Measurements from ENCODE around the gene KLHL4.
"Not testable (repeated sequence)": the region's sequence is repeated elsewhere in the genome, so short reads cannot be mapped to it uniquely, and the experiment has no call there.

KLHL4 gene

DNA sequence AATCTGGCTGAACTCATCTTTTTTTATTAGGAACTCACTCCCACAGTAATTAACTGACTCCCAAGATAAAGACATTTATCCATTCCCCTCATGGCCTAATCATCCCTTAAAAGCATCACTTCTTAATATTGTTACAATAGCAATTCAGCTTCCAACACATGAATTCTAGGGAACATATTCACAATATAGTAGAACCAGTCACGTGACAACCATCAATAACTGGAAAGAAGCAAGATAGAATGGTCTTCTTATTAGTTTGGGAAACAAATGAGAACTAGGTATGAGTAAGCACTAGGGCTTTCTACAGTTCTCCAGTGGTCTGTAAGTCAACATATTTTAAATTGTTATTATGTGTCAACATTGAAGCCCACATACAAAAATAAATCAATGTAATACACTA lies 170.1 kb downstream of the KLHL4 start:
- TF ChIP-seq, protein P1, sequence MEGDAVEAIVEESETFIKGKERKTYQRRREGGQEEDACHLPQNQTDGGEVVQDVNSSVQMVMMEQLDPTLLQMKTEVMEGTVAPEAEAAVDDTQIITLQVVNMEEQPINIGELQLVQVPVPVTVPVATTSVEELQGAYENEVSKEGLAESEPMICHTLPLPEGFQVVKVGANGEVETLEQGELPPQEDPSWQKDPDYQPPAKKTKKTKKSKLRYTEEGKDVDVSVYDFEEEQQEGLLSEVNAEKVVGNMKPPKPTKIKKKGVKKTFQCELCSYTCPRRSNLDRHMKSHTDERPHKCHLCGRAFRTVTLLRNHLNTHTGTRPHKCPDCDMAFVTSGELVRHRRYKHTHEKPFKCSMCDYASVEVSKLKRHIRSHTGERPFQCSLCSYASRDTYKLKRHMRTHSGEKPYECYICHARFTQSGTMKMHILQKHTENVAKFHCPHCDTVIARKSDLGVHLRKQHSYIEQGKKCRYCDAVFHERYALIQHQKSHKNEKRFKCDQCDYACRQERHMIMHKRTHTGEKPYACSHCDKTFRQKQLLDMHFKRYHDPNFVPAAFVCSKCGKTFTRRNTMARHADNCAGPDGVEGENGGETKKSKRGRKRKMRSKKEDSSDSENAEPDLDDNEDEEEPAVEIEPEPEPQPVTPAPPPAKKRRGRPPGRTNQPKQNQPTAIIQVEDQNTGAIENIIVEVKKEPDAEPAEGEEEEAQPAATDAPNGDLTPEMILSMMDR (IDR thresholded peaks at IDR 0.05; ENCODE audit: low read depth, low read length) = no peak
- in situ Hi-C loops (cut with HindIII; ENCODE audit: low sequenced_read_pairs) = no loop called here
- no peak for DNase-seq (ENCODE audit: low read depth, low spot score)
- no peak overlapping the region for H3K4me3 ChIP-seq (ENCODE audit: low read depth, low read length)

- DNase-seq (ENCODE audit: low read depth, low spot score); H3K4me3 ChIP-seq (ENCODE audit: low read depth, low read length); in situ Hi-C loops (cut with HindIII; ENCODE audit: low sequenced_read_pairs): not testable (repeated sequence)
Observed at GRCh38 chrX:87688113-87688748, 170.6 kb downstream of the KLHL4 start.

DNA sequence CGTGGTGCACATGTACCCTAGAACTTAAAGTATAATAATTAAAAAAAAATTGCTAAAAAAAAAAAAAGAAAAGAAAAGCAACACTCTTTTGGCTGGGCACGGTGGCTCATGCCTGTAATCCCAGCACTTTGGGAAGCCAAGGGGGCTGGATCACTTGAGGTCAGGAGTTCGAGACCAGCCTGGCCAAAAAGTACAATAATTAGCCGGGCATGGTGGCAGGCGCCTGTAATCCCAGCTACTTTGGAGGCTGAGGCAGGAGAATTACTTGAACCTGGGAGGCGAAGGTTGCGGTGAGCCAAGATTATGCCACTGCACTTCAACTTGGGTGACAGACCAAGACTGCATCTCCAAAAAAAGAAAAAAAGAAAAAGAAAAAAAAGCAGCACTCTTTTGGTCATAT lies 171.6 kb downstream of the KLHL4 start:
- H3K4me3 ChIP-seq (ENCODE audit: low read depth, low read length); in situ Hi-C loops (cut with HindIII; ENCODE audit: low sequenced_read_pairs); DNase-seq (ENCODE audit: low read depth, low spot score): not testable (repeated sequence)

DNA sequence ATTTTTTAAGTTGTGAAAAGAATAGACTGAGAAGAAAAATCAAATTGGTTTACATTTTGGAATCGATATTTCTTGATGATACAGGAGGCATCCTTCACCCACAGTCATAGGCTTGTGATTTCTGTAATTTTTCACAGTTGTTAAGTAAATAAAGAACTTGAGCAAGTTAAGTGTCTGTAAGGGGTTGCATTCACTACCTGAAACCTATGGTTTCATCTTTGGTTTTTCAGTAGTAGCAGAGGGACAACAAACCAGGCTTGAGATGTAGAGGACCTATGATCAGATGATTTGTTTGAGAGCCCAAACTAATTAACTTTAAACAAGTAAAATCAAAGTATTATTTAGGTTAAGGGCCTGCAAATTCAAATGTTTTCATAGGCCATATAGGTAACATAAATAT lies 175.6 kb downstream of the KLHL4 start:
- in situ Hi-C loops (cut with HindIII; ENCODE audit: low sequenced_read_pairs) = no loop called here
- no peak for DNase-seq (ENCODE audit: low read depth, low spot score)
- no peak overlapping the region for H3K4me3 ChIP-seq (ENCODE audit: low read depth, low read length)
- TF ChIP-seq, protein P1 (IDR thresholded peaks at IDR 0.05; ENCODE audit: low read depth, low read length) = no peak

DNA sequence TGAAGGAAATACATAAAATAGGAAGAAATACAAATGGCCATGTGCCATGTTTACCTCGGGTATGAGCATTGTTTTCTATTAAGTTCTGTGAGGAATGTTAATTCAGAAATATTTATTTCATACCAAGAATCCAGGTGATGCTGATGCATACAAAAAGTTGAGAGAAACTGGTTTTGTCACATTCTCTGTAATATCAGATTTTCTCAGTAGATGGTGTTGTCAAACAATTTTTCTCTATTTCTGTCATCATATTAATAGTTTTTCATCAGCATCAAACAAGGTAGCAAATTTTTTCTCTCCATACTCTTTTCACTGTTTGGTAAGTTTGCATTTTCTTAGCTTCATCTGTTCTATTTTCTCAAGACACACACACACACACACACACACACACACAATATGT lies 179.8 kb downstream of the KLHL4 start:
- in situ Hi-C loops (cut with HindIII; ENCODE audit: low sequenced_read_pairs) = no loop called here

GRCh38 chrX:87702795-87703194 lies 185.2 kb downstream of the KLHL4 start:
- DNase-seq (ENCODE audit: low read depth, low spot score) = peak; percentile 57
- no peak overlapping the region for H3K4me3 ChIP-seq (ENCODE audit: low read depth, low read length)
- in situ Hi-C loops (cut with HindIII; ENCODE audit: low sequenced_read_pairs) = no loop called here
- TF ChIP-seq, protein P1 (IDR thresholded peaks at IDR 0.05; ENCODE audit: low read depth, low read length) = no peak

More for the DNA sequence above, 179.8 kb downstream of the KLHL4 start:
- TF ChIP-seq, protein P1 (IDR thresholded peaks at IDR 0.05; ENCODE audit: low read depth, low read length) = no peak
- H3K4me3 ChIP-seq (ENCODE audit: low read depth, low read length) = no peak overlapping the region
- DNase-seq (ENCODE audit: low read depth, low spot score) = no peak

DNA sequence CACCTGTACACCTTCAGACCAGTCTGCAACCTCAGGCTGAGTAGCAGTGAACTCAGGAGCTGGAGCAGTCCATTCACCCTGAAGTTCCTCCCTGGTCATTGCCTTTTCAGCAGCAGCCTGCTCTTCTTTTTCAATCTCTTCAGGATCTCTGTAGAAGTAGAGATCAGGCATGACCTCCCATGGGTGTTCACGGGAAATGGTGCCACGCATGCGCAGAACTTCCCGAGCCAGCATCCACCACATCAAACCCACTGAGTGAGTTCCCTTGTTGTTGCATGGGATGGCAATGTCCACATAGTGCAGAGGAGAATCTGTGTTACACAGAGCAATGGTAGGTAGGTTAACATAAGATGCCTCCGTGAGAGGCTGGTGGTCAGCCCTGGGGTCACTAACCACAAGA lies 185.9 kb downstream of the KLHL4 start:
- in situ Hi-C loops (cut with HindIII; ENCODE audit: low sequenced_read_pairs); H3K4me3 ChIP-seq (ENCODE audit: low read depth, low read length); DNase-seq (ENCODE audit: low read depth, low spot score): not testable (repeated sequence)

GRCh38 chrX:87706134-87706533 lies 188.5 kb downstream of the KLHL4 start:
- TF ChIP-seq, protein P1 (IDR thresholded peaks at IDR 0.05; ENCODE audit: low read depth, low read length) = no peak
- in situ Hi-C loops (cut with HindIII; ENCODE audit: low sequenced_read_pairs) = no loop called here
- H3K4me3 ChIP-seq (ENCODE audit: low read depth, low read length) = no peak overlapping the region
- no peak for DNase-seq (ENCODE audit: low read depth, low spot score)

All from astrocyte of the spinal cord (primary cell).